ENCODE results near the gene CABLES2.

DNA sequence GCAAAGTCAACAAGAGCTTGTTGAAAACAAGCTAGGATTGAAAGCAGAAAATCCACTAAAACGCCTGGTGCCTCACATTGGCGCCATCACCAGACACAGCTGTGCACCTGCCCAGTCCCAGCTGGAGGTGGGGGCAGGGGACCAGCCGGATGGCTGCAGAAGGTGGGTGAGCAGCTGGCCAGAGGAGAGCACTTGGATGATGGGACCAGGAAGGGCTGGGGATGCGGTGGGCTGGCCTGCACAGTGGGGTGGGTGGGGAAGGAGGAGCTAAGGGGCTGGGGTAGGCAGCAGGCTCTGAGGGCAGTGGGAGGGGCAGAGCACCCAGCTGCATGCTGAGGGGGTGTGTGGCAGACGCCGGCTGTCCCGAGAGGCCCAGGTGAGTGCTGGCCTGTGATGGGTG lies 7.1 kb downstream of the CABLES2 start:
- no peak for TF ChIP-seq GATA2 (IDR thresholded peaks at IDR 0.05; ENCODE audit: low read depth, low read length)
- no peak for TF ChIP-seq GATA3 (IDR thresholded peaks at IDR 0.05; ENCODE audit: low read depth, low read length)

All from SH-SY5Y (cell line).